WTC11 (cell line): Measurements from ENCODE around the gene CHID1. TPM values are rescaled to one million over a fixed set of nuclear protein-coding genes. Genes with fewer than 3 reads are reported as not detected.

Source experiments
- CBFB ChIP-seq: sonication (generic); formaldehyde crosslinking; IDR thresholded peaks from 2 replicates; pipeline ENCODE4 v1.8.1; 2022; ENCODE audit warnings: mild to moderate bottlenecking, low read depth, missing genetic modification reagents
- CREM ChIP-seq: sonication (generic); formaldehyde crosslinking; IDR thresholded peaks from 2 replicates; pipeline ENCODE4 v1.8.1; 2022; ENCODE audit warnings: mild to moderate bottlenecking, missing genetic modification reagents, moderate library complexity
- EMX1 ChIP-seq: fragments of 250-450 bp; sonication (Bioruptor Pico); IDR thresholded peaks from 2 replicates; pipeline ENCODE4 v1.8.0; 2021; ENCODE audit warnings: mild to moderate bottlenecking
- GABPB1 ChIP-seq: sonication (generic); formaldehyde crosslinking; IDR thresholded peaks from 2 replicates; pipeline ENCODE4 v1.8.1; 2023; ENCODE audit warnings: mild to moderate bottlenecking, missing genetic modification reagents
- IRF2 ChIP-seq: sonication (generic); formaldehyde crosslinking; IDR thresholded peaks from 2 replicates; pipeline ENCODE4 v1.8.0; 2022; ENCODE audit warnings: low read depth, missing genetic modification reagents, borderline replicate concordance
- JAZF1 ChIP-seq: fragments of 250-450 bp; sonication (Bioruptor Pico); IDR thresholded peaks from 2 replicates; pipeline ENCODE4 v1.9.0; 2021; ENCODE audit warnings: moderate library complexity, mild to moderate bottlenecking, inconsistent platforms
- JUN ChIP-seq: sonication (generic); formaldehyde crosslinking; IDR thresholded peaks from 2 replicates; pipeline ENCODE4 v1.8.0; 2023; ENCODE audit warnings: mild to moderate bottlenecking, missing genetic modification reagents
- KAT7 ChIP-seq: sonication (generic); formaldehyde crosslinking; IDR thresholded peaks from 2 replicates; pipeline ENCODE4 v1.8.1; 2023; ENCODE audit warnings: missing genetic modification reagents, mild to moderate bottlenecking, borderline replicate concordance
- NFATC4 ChIP-seq: fragments of 250-450 bp; sonication (Bioruptor Pico); IDR thresholded peaks from 2 replicates; pipeline ENCODE4 v1.9.0; 2021; ENCODE audit warnings: mild to moderate bottlenecking
- NR1H2 ChIP-seq: sonication (generic); formaldehyde crosslinking; IDR thresholded peaks from 2 replicates; pipeline ENCODE4 v1.9.0; 2021; ENCODE audit warnings: mild to moderate bottlenecking, moderate library complexity, missing genetic modification reagents
- OVOL2 ChIP-seq: fragments of 250-450 bp; sonication (Bioruptor Pico); IDR thresholded peaks from 2 replicates; pipeline ENCODE4 v1.9.0; 2021; ENCODE audit warnings: mild to moderate bottlenecking, borderline replicate concordance
- SMAD3 ChIP-seq: sonication (generic); formaldehyde crosslinking; IDR thresholded peaks from 2 replicates; pipeline ENCODE4 v1.8.0; 2022; ENCODE audit warnings: missing genetic modification reagents, mild to moderate bottlenecking, borderline replicate concordance
- TCF7 ChIP-seq: sonication (generic); formaldehyde crosslinking; IDR thresholded peaks from 2 replicates; pipeline ENCODE4 v1.8.0; 2022; ENCODE audit warnings: mild to moderate bottlenecking, low read depth, missing genetic modification reagents, moderate library complexity
- TEAD4 ChIP-seq: sonication (generic); formaldehyde crosslinking; IDR thresholded peaks from 2 replicates; pipeline ENCODE4 v1.8.0; 2022; ENCODE audit warnings: mild to moderate bottlenecking, missing genetic modification reagents
- ZBTB21 ChIP-seq: sonication (generic); formaldehyde crosslinking; IDR thresholded peaks from 2 replicates; pipeline ENCODE4 v1.8.1; 2023; ENCODE audit warnings: mild to moderate bottlenecking, missing genetic modification reagents, borderline replicate concordance
- ZNF232 ChIP-seq: sonication (generic); formaldehyde crosslinking; IDR thresholded peaks from 2 replicates; pipeline ENCODE4 v1.8.0; 2022; ENCODE audit warnings: mild to moderate bottlenecking, missing genetic modification reagents
- ZNF263 ChIP-seq: sonication (generic); formaldehyde crosslinking; IDR thresholded peaks from 2 replicates; pipeline ENCODE4 v1.8.1; 2022; ENCODE audit warnings: low read depth, mild to moderate bottlenecking, moderate library complexity, missing genetic modification reagents
- ZNF317 ChIP-seq: sonication (generic); formaldehyde crosslinking; IDR thresholded peaks from 2 replicates; pipeline ENCODE4 v1.8.1; 2023; ENCODE audit warnings: low read depth, mild to moderate bottlenecking, moderate library complexity, missing genetic modification reagents, borderline replicate concordance
- total RNA-seq: library from RNA; stranded (reverse); gene quantifications from 3 replicates; pipeline ENCODE4 v1.2.3, GENCODE V29; 2021
- TF ChIP-seq, protein P1 (sequence below): sonication (generic); formaldehyde crosslinking; IDR thresholded peaks from 2 replicates; pipeline ENCODE4 v1.8.0; 2023; ENCODE audit warnings: missing genetic modification reagents, mild to moderate bottlenecking, borderline replicate concordance
- TF ChIP-seq, protein P2 (sequence below): fragments of 200-600 bp; IDR thresholded peaks from 2 replicates; pipeline ENCODE4 v1.8.0; 2022; ENCODE audit warnings: antibody characterized with exemption
- TF ChIP-seq, protein P3 (sequence below): fragments of 250-450 bp; sonication (Bioruptor Pico); conservative IDR thresholded peaks from 2 replicates; pipeline ENCODE4 v1.9.0; 2021; ENCODE audit warnings: mild to moderate bottlenecking
- TF ChIP-seq, protein P4 (sequence below): sonication (generic); formaldehyde crosslinking; IDR thresholded peaks from 2 replicates; pipeline ENCODE4 v1.8.0; 2022; ENCODE audit warnings: mild to moderate bottlenecking, missing genetic modification reagents
- TF ChIP-seq, protein P5 (sequence below): sonication (generic); formaldehyde crosslinking; IDR thresholded peaks from 2 replicates; pipeline ENCODE4 v1.8.0; 2023; ENCODE audit warnings: missing genetic modification reagents
- TF ChIP-seq, protein P6 (sequence below): sonication (generic); formaldehyde crosslinking; conservative IDR thresholded peaks from 2 replicates; pipeline ENCODE4 v1.8.1; 2022; ENCODE audit warnings: mild to moderate bottlenecking, missing genetic modification reagents
- TF ChIP-seq, protein P7 (sequence below): sonication (generic); formaldehyde crosslinking; conservative IDR thresholded peaks from 2 replicates; pipeline ENCODE4 v1.8.1; 2023; ENCODE audit warnings: mild to moderate bottlenecking, low read depth, missing genetic modification reagents, moderate library complexity

Gene CHID1
- total RNA-seq, 1 experiment from 2014 or later = 92.8 TPM

DNA sequence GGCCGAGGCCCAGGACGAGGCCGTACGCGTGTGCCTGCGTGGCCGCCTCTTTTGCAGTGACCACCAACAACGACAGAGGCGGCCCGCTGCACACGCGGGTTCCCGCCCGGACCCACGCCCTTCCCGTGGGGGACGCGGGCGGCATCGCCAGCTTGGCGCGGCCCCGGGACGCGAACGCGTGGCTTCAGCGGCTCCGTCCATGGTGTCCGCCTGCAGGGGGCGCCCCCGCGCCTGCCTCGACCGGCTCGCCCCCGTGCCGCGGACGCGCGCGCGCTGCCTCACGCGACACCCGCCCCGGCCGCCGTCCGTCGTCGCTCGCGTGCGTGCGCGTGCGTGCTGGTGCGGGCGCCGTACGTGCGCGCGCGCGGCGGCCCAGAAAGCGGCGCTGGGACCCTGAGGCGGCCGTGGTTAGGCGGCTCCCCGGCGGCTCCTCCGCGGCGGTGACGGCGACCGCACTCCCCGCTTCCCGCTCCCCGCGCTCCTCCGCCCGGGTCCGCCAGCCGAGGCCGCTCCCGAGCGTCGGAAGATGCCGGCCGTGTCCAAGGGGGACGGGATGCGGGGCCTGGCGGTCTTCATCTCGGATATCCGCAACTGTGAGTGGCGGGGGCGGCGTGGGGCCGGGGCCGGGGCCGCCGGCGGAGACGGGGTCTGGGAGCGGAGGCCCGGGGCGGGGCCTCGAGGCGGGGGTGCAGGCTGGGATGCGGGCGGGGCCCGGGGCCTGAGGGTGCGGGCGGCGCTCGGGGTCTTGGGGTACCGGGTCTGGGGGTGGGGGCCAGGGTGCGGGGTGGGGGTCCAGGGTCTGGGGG is 15.1 kb upstream of the CHID1 start, which contains the start of gene AP2A2 (continued):
- TF ChIP-seq, protein P1, sequence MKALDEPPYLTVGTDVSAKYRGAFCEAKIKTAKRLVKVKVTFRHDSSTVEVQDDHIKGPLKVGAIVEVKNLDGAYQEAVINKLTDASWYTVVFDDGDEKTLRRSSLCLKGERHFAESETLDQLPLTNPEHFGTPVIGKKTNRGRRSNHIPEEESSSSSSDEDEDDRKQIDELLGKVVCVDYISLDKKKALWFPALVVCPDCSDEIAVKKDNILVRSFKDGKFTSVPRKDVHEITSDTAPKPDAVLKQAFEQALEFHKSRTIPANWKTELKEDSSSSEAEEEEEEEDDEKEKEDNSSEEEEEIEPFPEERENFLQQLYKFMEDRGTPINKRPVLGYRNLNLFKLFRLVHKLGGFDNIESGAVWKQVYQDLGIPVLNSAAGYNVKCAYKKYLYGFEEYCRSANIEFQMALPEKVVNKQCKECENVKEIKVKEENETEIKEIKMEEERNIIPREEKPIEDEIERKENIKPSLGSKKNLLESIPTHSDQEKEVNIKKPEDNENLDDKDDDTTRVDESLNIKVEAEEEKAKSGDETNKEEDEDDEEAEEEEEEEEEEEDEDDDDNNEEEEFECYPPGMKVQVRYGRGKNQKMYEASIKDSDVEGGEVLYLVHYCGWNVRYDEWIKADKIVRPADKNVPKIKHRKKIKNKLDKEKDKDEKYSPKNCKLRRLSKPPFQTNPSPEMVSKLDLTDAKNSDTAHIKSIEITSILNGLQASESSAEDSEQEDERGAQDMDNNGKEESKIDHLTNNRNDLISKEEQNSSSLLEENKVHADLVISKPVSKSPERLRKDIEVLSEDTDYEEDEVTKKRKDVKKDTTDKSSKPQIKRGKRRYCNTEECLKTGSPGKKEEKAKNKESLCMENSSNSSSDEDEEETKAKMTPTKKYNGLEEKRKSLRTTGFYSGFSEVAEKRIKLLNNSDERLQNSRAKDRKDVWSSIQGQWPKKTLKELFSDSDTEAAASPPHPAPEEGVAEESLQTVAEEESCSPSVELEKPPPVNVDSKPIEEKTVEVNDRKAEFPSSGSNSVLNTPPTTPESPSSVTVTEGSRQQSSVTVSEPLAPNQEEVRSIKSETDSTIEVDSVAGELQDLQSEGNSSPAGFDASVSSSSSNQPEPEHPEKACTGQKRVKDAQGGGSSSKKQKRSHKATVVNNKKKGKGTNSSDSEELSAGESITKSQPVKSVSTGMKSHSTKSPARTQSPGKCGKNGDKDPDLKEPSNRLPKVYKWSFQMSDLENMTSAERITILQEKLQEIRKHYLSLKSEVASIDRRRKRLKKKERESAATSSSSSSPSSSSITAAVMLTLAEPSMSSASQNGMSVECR (CRISPR knock-in tag) = peak; percentile 57; the same call in 1 of the 2 replicates
- TF ChIP-seq ZNF263 (CRISPR knock-in tag) = no peak
- TF ChIP-seq, protein P2, sequence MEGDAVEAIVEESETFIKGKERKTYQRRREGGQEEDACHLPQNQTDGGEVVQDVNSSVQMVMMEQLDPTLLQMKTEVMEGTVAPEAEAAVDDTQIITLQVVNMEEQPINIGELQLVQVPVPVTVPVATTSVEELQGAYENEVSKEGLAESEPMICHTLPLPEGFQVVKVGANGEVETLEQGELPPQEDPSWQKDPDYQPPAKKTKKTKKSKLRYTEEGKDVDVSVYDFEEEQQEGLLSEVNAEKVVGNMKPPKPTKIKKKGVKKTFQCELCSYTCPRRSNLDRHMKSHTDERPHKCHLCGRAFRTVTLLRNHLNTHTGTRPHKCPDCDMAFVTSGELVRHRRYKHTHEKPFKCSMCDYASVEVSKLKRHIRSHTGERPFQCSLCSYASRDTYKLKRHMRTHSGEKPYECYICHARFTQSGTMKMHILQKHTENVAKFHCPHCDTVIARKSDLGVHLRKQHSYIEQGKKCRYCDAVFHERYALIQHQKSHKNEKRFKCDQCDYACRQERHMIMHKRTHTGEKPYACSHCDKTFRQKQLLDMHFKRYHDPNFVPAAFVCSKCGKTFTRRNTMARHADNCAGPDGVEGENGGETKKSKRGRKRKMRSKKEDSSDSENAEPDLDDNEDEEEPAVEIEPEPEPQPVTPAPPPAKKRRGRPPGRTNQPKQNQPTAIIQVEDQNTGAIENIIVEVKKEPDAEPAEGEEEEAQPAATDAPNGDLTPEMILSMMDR = peak; percentile 64
- no peak for TF ChIP-seq NR1H2 (CRISPR knock-in tag)
- TF ChIP-seq, protein P3, sequence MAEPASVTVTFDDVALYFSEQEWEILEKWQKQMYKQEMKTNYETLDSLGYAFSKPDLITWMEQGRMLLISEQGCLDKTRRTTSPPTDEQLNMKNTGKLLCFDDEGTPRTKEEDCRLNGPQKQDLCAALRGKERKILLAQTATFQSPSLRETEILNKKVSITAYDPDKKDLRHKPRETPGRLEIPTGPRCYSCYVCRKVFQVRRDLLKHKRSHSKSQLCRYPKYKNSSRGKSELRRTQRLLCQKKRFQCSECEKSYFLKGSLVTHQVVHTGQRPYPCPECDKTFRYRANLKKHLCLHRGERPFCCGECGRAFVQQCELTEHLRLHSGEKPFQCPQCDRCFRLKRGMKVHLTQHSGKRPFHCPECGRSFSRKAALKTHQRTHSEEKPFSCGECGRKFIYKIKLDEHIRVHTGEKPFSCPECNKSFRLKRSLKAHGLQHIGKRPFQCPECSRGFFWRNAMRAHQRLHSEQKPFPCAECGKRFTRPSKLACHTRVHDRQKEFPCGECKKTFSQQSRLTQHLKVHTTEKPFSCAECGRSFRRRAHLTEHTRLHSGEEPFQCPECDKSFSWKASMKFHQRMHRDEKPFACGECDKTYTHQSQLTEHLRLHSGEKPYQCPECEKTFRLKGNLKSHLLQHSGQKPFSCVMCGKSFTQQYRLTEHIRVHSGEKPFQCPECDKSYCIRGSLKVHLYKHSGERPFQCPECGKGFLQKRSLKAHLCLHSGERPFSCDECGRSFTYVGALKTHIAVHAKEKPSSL (CRISPR knock-in tag) = 0 out of 2 replicates have a peak, but pooled peaks have one; percentile 32
- TF ChIP-seq, protein P4, sequence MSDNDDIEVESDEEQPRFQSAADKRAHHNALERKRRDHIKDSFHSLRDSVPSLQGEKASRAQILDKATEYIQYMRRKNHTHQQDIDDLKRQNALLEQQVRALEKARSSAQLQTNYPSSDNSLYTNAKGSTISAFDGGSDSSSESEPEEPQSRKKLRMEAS (CRISPR knock-in tag) = no peak; the same call in 1 of the 2 replicates
- no peak for TF ChIP-seq TEAD4
- TF ChIP-seq, protein P5, sequence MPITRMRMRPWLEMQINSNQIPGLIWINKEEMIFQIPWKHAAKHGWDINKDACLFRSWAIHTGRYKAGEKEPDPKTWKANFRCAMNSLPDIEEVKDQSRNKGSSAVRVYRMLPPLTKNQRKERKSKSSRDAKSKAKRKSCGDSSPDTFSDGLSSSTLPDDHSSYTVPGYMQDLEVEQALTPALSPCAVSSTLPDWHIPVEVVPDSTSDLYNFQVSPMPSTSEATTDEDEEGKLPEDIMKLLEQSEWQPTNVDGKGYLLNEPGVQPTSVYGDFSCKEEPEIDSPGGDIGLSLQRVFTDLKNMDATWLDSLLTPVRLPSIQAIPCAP (CRISPR knock-in tag) = no peak
- TF ChIP-seq ZNF317 (CRISPR knock-in tag) = no peak
- TF ChIP-seq SMAD3 = no peak
- TF ChIP-seq OVOL2 (CRISPR knock-in tag) = no peak
- TF ChIP-seq NFATC4 = no peak
- TF ChIP-seq EMX1 (CRISPR knock-in tag) = peak; percentile 87
- TF ChIP-seq, protein P6, sequence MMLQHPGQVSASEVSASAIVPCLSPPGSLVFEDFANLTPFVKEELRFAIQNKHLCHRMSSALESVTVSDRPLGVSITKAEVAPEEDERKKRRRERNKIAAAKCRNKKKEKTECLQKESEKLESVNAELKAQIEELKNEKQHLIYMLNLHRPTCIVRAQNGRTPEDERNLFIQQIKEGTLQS (CRISPR knock-in tag) = no peak
- TF ChIP-seq GABPB1 (CRISPR knock-in tag) = no peak
- no peak for TF ChIP-seq JAZF1 (CRISPR knock-in tag)
- TF ChIP-seq, protein P7, sequence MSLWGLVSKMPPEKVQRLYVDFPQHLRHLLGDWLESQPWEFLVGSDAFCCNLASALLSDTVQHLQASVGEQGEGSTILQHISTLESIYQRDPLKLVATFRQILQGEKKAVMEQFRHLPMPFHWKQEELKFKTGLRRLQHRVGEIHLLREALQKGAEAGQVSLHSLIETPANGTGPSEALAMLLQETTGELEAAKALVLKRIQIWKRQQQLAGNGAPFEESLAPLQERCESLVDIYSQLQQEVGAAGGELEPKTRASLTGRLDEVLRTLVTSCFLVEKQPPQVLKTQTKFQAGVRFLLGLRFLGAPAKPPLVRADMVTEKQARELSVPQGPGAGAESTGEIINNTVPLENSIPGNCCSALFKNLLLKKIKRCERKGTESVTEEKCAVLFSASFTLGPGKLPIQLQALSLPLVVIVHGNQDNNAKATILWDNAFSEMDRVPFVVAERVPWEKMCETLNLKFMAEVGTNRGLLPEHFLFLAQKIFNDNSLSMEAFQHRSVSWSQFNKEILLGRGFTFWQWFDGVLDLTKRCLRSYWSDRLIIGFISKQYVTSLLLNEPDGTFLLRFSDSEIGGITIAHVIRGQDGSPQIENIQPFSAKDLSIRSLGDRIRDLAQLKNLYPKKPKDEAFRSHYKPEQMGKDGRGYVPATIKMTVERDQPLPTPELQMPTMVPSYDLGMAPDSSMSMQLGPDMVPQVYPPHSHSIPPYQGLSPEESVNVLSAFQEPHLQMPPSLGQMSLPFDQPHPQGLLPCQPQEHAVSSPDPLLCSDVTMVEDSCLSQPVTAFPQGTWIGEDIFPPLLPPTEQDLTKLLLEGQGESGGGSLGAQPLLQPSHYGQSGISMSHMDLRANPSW (CRISPR knock-in tag) = 0 out of 2 replicates have a peak, but pooled peaks have one; percentile 57
- no peak for TF ChIP-seq TCF7 (CRISPR knock-in tag)
- no peak for TF ChIP-seq ZNF232 (CRISPR knock-in tag)
- TF ChIP-seq CREM (CRISPR knock-in tag) = peak; percentile 78
- TF ChIP-seq CBFB (CRISPR knock-in tag) = peak; percentile 97
- TF ChIP-seq IRF2 (CRISPR knock-in tag) = no peak
- TF ChIP-seq KAT7 = 0 out of 2 replicates have a peak, but pooled peaks have one; percentile 65
- no peak; the same call in 1 of the 2 replicates for TF ChIP-seq JUN (CRISPR knock-in tag)
- TF ChIP-seq ZBTB21 (CRISPR knock-in tag) = no peak
